Activated CD4-positive, alpha-beta T cell treated with anti-CD3 and anti-CD28 coated beads, Interleukin-2, amount 50 U/mL, for 48 hours (primary cell): Measurements from ENCODE around the gene MIOS.
"Not testable (repeated sequence)": the region's sequence is repeated elsewhere in the genome, so short reads cannot be mapped to it uniquely, and the experiment has no call there.

Experiments used
- DNase-seq, 2 experiments: peaks; one replicate each; pipeline ENCODE4 v3.0.0-alpha.2; 2020

The MIOS gene

DNA sequence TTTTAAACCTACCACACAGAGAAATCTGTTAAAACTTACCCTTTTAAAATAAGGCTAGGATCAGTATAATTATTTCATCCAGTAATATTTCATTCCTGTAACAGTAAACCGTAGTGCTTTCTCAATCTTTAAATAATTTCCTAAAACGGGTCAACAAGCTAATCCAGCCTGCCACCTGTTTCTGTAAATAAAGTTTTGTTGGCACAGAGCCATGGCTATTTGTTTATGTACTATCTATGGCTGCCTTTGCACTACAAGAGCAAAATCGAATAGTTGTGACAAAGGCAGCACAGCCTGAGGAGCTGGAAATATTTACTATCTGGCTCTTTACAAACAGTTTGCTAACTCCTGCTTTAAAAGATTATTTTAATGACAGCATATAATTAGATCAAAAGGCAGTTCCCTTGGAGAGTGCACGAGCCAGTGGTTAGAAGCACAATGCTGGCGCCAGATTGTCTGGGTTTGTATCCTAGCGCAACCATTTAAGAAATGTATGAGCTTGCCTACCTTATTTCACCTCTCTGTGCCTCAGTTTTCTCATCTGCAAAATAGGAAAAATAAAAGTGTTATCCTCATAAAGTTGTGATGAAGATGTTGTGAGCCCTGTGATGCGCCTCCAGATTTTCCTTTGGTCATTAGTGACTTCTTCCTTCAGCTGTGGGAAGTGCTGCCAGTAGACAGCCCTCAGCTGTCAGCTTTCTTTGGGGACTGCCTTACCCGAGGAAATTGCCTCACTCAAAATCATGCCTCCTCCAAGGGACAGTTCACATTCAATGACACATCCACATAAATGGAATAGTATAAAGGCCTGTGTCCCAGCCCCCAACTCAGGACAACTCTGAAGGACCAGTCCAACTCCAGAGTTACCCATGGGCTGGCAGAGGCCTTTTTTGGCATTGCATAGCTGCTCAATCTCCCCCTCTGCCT, 11.8 kb upstream of the MIOS start:
- DNase-seq: no peak

DNA sequence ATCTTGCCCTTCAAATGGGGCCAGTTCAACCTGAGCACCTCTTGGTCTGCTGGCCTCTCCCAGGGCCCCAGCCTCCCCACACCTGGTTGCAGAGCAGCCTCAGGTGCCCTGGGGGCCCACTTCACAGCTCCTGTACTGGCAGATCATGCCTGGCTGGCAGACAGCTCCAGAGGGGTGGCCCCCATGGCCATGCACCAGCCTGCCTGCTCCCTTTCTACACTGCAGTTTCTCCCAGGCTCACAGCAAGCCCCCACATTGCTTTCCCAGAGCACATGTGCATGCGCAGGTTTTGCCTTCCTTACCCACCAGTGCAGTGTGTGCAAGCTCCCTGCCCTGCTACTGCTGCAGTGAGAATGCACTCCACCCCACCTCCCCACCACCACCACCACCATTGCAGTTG, 9.8 kb upstream of the MIOS start:
- DNase-seq: no peak

DNA sequence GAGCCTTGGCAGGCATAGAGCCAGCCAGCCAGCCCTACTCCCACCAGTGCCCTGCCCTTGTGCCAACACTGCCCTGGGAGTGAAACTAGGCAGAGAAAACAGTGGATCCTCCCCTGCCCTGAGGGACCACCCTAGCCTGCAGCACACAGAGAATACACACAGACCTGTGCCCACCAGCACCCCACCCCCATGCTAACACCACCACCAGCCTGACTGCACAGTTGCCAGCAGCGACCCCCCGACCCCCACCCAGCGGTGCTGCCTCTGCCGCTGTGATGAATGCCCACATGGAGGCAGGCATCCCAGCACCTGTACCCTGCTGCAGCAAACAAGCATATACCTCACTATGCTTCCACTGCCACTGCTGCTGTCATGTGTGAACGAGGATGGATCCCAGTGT, 9.4 kb upstream of the MIOS start:
- DNase-seq: no peak

DNA sequence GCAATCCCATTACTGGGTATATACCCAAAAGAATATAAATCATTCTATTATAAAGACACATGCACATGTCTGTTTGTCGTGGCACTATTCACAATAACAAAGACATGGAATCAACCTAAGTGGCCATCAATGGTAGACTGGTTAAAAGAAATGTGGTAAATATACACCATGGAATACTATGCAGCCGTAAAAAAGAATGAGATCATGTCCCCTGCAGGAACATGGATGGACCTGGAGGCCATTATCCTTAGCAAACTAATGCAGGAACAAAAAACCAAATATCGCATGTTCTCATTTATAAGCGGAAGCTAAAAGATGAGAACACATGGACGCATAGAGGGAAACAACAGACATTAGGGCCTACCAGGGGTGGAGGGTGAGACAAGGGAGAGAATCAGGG, 5.1 kb upstream of the MIOS start:
- not testable (repeated sequence) for DNase-seq

GRCh38 chr7:7562736-7563135, 3.9 kb upstream of the MIOS start:
- no peak for DNase-seq

DNA sequence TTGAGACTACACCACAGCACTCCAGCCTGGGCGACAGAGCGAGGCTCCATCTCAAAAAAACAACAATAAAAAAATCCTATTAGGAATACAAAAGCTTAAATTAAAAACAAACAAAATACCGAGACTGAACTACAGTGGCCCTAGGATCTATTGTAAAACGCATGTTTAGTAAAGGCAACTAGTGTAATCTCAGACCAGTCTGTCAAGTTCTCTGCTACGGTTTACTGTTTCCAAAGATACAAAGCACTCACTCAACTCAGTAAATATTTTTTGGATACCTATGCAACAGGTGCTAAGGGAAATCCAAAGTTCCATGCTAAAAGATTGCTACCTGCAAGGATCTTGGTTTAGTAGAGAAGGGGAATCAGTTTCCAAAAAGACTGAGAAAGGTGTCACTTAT, 3.4 kb upstream of the MIOS start:
- DNase-seq: no peak

DNA sequence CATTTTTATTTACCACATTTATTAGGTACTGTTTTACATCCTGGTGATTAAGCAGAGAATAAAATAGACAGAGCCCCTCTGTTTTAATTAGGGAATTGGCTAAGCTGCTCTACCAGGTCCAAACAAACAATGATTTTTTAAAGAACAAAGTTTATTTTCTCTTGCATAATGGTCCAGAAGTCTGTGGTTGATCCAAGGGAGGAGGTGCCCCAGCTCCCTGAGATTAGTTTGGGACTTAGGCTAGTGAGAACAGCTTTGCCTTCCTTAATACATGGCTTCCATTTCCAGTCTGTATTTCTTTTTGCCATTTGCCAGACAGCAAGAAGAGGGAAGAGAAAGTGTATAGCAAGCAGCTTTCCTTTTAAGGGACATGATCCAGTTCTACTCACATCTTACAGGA, 2.9 kb upstream of the MIOS start:
- no peak for DNase-seq

DNA sequence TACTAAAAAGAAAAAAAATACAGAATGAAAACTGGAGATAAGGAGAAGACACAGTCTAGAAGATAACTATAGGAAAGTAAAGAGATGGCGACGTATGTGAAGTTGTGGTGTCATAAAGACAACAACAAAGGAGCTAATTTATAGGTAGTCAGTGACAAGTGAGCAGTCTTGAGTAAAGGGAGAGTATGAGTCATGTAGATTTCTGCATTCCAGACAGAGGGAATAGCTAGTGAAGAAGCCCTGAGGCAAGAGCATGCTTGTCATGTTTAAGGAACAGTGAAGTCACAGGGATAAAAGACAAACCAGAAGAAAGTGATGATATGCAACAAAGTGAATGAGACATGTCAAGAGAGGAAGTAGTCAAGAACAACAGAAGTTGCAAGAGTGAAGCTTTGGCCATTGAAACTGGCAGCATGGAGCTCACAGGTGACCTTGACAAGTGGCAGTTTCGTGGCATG, 2.3 kb upstream of the MIOS start:
- no peak for DNase-seq

DNA sequence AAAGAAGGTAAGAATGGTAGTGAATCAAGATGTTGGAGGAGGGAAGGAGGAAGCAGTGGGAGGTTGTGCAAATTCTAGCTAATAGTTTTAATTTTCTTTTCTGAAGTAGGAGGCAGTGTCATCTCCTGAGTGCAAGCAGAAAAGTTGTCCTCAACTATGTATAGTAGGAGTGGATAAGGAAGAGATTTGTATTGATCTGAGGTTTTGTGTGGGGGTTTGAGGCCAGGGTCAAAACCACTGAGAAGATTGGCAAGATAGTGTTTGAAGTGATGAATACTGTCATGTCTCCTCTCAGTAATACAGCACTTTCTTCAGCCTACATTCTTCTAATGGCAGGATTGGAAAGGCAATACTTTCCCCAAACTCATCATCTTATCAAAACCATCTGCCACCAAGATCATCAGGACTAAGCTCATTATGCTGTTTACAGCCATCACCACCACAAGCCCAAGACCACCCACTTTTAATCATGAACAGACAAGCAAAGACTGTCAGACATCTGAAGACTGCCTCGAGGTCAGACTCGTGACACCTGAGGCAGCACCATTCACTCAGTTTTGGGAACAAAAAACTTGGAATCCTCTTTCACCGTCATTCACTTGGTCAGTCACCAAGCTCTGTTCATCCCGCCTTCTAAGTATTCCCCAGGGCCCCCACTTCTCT, 1.5 kb upstream of the MIOS start:
- peak; percentile 25 to 46 for DNase-seq

GRCh38 chr7:7565746-7566650, 686 bp upstream of the MIOS start:
- no peak for DNase-seq

DNA sequence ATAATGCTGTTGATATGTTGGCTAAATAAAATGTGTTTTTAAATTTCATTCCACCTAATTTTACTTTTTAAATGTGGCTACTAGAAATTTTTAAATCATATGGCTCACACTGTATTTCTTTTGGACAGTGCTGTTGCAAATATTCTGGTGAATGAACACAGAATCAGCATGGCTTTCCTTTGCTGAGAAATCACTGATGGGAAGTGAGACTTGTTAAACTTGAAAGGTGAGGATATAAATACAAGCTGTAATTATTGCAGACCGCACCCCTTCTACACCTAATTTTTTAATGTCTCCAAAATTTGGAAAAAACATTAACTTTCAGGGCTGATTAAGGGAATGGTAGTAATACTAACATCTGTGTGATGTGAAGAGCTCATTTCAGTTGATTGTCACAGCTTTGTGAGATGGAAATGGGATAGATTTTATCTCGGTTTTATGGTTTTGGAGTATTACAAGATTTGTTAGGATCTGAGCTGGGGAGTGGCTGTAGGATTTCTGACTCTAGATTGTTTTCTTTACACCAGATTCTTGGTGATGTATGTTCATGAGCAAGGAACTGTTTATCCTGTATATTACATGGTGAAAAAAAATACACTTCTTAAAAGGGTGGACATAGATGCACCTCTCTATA, 1.3 kb downstream of the MIOS start:
- no peak for DNase-seq

DNA sequence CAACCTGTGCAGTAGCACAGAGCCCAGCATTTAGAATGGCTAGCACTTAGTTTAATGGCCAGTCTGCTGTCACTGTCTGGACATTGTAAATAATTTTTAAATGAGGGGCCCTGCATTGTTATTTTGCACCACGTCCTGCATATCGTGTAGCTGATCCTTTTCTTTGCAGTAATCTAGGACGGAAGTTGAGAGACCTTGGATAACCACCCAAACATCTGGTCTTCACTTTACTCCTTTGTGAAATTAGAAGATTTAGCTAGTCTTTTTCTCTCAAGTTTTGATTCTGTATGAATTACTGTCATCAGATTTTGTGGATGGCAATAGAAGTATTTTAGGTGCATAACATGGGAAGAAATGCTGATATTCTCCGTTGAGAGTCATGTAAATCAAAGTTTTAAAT, 1.9 kb downstream of the MIOS start:
- DNase-seq: no peak

DNA sequence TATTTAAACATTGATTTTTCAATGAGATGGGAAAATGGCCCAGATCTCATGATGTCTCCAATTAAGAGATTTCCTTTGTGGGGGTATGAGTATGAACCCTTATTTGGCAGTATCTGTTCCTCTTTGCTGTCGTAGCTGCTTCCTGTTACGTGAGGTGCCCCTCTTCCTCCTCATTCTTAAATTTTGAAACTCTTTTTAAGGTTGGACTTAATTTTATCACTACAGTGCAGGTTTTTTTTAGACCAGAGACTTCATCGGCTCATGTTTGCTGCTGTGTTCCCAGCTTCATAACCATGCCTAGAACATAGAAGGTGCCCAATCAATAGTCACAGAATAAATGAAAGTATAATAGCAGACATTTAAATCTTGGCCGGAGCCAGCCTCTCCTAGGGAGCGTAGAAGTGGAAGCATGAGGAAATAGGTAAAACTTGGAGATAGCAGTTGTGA, 2.4 kb downstream of the MIOS start:
- DNase-seq: no peak

DNA sequence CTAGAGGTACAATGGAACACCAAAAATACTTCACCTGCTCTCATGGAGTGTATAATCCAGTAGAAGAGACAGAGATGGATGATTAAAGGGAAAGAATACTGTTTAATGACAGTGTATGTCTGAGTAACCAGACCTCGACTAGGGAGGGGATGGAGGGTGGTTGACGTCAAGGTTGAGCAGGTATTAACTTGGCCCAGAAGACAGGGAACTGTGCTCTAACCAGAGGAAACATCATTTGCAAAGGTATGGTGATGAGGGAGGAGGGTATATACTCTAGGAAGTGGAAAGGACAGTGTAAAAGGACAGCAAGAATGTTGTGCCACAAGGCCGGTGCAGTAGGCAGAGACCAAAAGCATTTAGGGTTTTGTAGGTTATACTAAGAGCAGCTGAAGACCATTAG, 2.9 kb downstream of the MIOS start:
- DNase-seq: no peak

DNA sequence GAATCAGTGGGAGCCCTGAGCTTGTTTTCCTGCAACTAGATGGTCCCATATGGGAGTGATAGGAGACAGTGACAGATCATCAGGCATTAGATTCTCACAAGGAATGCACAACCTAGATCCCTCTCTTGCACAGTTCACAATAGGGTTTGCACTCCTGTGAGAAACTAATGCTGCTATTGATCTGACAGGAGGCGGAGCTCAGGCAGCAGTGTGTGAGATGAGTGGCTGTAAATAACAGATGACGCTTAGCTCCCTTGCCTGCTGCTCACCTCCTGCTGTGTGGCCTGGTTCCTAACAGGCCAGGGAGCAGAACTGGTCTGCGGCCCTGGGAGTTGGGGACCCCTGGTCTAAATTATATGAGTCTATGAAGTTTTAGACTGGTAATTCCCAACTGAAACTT, 3.9 kb downstream of the MIOS start:
- DNase-seq: no peak

GRCh38 chr7:7573701-7574100, 7.0 kb downstream of the MIOS start:
- DNase-seq: no peak

- DNase-seq: no peak
Observed at GRCh38 chr7:7576344-7576743, 9.7 kb downstream of the MIOS start.

GRCh38 chr7:7577888-7578287, 11.2 kb downstream of the MIOS start:
- no peak for DNase-seq

DNA sequence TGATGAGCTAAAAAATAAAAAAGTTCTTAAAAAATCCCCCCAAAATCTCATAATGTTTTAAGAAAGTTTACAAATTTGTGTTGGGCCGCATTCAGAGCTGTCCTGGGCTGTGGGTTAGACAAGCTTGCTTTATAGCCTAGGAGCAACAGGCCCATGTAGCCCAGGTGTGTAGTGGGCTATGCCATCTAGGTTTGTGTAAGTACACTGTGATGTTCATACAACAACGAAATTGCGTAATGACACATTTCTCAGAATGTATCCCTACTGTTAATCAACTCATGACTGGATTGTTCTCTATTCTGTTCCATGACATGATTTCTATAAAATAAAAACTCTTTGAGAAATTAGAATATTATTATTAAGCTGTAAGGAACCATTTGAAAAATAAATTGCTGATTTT, 13.0 kb downstream of the MIOS start:
- no peak for DNase-seq

DNA sequence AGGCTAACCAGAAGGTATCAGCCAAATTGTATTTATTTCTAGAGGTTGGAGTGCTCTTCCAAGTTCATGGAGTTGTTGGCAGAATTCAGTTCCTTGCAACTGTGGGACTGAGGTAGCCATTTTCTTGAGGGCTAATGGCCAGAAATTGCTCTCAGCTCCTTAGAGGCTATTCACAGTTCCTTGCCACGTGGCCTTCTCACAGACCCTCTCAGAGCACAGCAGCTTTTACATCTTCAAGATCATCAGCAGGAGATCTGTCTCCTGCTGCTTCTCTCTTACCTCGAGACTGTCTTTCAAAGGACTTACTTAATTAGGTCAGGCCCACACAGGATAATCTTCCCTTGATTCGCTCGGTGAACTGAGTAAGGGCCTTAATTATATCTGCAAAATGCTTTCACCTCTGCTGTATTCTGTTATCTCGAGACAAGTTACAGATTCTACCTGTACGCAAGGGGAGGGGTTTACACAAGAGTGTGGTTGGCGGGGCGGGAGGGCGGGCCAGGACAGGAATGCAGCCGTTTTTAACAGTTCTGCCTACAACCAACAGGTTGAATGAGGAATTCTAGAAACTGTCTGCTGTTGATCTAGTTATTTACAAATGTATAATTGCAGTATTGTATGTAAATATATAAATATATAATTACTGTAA, 15.0 kb downstream of the MIOS start:
- DNase-seq: no peak

GRCh38 chr7:7582596-7582995, 15.9 kb downstream of the MIOS start:
- no peak for DNase-seq

- DNase-seq: no peak
Observed at GRCh38 chr7:7583731-7584130, 17.0 kb downstream of the MIOS start.
